ENCODE data around the gene SGSM2. TPM values are rescaled to one million over a fixed set of nuclear protein-coding genes. Genes with fewer than 3 reads are reported as not detected.

The SGSM2 gene
- total and polyA plus RNA-seq, 2 of the 13 experiments (the other 11 are each of a cell fraction or from before 2014, with no cell fraction given): 30.4 to 51.3 TPM

DNA sequence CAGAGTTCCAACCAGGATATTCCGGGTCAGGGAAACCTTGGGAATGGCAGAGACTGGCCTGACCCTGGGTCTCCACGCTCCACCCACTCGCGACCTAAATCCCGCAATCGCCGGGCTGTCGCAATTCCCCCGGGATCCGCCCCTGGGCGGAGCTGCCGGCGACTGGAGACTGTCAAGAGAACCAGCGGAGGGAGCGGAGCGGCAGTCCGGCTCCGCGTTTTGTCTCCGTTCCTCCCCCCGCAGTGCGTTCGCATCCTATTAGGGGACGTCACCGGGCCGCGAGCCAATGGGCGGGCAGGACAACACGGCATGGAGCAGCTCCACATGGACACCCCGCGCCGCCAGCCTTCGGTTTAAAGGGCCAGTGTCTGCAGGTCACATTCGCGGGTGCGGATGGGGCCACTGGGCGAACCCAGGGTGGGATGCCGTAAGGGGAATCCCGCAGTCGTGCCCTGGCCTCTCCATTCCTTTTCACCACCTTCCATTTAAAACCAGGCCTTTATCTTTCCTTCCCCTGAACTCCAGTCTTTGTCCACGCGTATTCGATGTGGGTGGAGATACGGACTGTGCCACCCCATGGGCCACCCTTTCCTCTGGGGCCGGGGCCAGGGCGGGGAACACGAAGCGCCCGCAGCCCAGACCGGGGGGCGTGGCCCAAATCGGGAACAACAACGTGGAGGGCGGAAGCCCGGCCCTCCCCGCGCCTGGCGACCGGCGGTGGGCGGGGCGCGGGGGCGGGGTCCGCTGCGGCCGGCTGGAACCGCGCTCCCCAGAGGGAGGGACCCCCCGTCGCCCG lies 64.3 kb downstream of the SGSM2 start (continued):
- TF ChIP-seq, protein P1, sequence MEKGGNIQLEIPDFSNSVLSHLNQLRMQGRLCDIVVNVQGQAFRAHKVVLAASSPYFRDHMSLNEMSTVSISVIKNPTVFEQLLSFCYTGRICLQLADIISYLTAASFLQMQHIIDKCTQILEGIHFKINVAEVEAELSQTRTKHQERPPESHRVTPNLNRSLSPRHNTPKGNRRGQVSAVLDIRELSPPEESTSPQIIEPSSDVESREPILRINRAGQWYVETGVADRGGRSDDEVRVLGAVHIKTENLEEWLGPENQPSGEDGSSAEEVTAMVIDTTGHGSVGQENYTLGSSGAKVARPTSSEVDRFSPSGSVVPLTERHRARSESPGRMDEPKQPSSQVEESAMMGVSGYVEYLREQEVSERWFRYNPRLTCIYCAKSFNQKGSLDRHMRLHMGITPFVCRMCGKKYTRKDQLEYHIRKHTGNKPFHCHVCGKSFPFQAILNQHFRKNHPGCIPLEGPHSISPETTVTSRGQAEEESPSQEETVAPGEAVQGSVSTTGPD (CRISPR knock-in tag; IDR thresholded peaks at IDR 0.05): no peak
- TF ChIP-seq JUN (CRISPR knock-in tag; IDR thresholded peaks at IDR 0.05) (0 out of 2 replicates have a peak, but pooled peaks have one; percentile 33), SP140L (CRISPR knock-in tag; IDR thresholded peaks at IDR 0.05; ENCODE audit: borderline replicate concordance) (no peak), TEAD3 (CRISPR knock-in tag; optimal IDR thresholded peaks at IDR 0.05; ENCODE audit: borderline replicate concordance) (no peak), ZNF564 (CRISPR knock-in tag; IDR thresholded peaks at IDR 0.05) (no peak), SP4 (CRISPR knock-in tag; IDR thresholded peaks at IDR 0.05) (peak; percentile 95), ZNF30 (CRISPR knock-in tag; IDR thresholded peaks at IDR 0.05) (no peak), SALL2 (CRISPR knock-in tag; IDR thresholded peaks at IDR 0.05) (no peak; the same call in 1 of the 2 replicates), ZEB1 (IDR thresholded peaks at IDR 0.05; ENCODE audit: insufficient replicate concordance, low read depth) (peak; percentile 49), ZSCAN31 (CRISPR knock-in tag; IDR thresholded peaks at IDR 0.05; ENCODE audit: low read depth) (0 out of 2 replicates have a peak, but pooled peaks have one; percentile 13), MAF1 (CRISPR knock-in tag; IDR thresholded peaks at IDR 0.05; ENCODE audit: borderline replicate concordance) (no peak), ASH2L (IDR thresholded peaks at IDR 0.05; ENCODE audit: insufficient read length, low read depth, low read length) (no peak), ZNF101 (CRISPR knock-in tag; IDR thresholded peaks at IDR 0.05; ENCODE audit: borderline replicate concordance, low read depth) (no peak), ZNF335 (CRISPR knock-in tag; IDR thresholded peaks at IDR 0.05) (no peak), NR2F6 (IDR thresholded peaks at IDR 0.05) (peak; percentile 48; the same call in 1 of the 2 replicates), NR2F6 (CRISPR knock-in tag; IDR thresholded peaks at IDR 0.05) (0 out of 2 replicates have a peak, but pooled peaks have one; percentile 32), HMGA1 (CRISPR knock-in tag; conservative IDR thresholded peaks at IDR 0.05) (no peak), MIER3 (CRISPR knock-in tag; IDR thresholded peaks at IDR 0.05; ENCODE audit: borderline replicate concordance) (peak; percentile 37; the same call in 1 of the 2 replicates), MXD4 (CRISPR knock-in tag; IDR thresholded peaks at IDR 0.05) (peak; percentile 26; the same call in 1 of the 2 replicates)
- TF ChIP-seq, protein P2, sequence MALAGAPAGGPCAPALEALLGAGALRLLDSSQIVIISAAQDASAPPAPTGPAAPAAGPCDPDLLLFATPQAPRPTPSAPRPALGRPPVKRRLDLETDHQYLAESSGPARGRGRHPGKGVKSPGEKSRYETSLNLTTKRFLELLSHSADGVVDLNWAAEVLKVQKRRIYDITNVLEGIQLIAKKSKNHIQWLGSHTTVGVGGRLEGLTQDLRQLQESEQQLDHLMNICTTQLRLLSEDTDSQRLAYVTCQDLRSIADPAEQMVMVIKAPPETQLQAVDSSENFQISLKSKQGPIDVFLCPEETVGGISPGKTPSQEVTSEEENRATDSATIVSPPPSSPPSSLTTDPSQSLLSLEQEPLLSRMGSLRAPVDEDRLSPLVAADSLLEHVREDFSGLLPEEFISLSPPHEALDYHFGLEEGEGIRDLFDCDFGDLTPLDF (CRISPR knock-in tag; IDR thresholded peaks at IDR 0.05): peak; percentile 40; the same call in 1 of the 2 replicates
- TF ChIP-seq, protein P3, sequence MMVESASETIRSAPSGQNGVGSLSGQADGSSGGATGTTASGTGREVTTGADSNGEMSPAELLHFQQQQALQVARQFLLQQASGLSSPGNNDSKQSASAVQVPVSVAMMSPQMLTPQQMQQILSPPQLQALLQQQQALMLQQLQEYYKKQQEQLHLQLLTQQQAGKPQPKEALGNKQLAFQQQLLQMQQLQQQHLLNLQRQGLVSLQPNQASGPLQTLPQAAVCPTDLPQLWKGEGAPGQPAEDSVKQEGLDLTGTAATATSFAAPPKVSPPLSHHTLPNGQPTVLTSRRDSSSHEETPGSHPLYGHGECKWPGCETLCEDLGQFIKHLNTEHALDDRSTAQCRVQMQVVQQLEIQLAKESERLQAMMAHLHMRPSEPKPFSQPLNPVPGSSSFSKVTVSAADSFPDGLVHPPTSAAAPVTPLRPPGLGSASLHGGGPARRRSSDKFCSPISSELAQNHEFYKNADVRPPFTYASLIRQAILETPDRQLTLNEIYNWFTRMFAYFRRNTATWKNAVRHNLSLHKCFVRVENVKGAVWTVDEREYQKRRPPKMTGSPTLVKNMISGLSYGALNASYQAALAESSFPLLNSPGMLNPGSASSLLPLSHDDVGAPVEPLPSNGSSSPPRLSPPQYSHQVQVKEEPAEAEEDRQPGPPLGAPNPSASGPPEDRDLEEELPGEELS (CRISPR knock-in tag; IDR thresholded peaks at IDR 0.05): peak; percentile 59; the same call in 1 of the 2 replicates
- TF ChIP-seq, protein P4, sequence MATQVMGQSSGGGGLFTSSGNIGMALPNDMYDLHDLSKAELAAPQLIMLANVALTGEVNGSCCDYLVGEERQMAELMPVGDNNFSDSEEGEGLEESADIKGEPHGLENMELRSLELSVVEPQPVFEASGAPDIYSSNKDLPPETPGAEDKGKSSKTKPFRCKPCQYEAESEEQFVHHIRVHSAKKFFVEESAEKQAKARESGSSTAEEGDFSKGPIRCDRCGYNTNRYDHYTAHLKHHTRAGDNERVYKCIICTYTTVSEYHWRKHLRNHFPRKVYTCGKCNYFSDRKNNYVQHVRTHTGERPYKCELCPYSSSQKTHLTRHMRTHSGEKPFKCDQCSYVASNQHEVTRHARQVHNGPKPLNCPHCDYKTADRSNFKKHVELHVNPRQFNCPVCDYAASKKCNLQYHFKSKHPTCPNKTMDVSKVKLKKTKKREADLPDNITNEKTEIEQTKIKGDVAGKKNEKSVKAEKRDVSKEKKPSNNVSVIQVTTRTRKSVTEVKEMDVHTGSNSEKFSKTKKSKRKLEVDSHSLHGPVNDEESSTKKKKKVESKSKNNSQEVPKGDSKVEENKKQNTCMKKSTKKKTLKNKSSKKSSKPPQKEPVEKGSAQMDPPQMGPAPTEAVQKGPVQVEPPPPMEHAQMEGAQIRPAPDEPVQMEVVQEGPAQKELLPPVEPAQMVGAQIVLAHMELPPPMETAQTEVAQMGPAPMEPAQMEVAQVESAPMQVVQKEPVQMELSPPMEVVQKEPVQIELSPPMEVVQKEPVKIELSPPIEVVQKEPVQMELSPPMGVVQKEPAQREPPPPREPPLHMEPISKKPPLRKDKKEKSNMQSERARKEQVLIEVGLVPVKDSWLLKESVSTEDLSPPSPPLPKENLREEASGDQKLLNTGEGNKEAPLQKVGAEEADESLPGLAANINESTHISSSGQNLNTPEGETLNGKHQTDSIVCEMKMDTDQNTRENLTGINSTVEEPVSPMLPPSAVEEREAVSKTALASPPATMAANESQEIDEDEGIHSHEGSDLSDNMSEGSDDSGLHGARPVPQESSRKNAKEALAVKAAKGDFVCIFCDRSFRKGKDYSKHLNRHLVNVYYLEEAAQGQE (IDR thresholded peaks at IDR 0.05; ENCODE audit: borderline replicate concordance in 1 of 2, low read depth in 1 of 2, low read length in 2 of 2): no peak; a peak in 1 of 4 replicates

Data from HepG2 (cell line).